Panc1 (cell line): ENCODE measurements around the gene GABRR1. TPM values are rescaled to one million over a fixed set of nuclear protein-coding genes. Genes with fewer than 3 reads are reported as not detected.

Experiments used
- ATAC-seq: fragments of 200-7000 bp; cut with Tn5 transposase; 2 replicates; pipeline ENCODE4 v1.9.1; 2020; ENCODE audit warnings: mild to moderate bottlenecking, moderate library complexity
- BruUV-seq: library from RNA; stranded (reverse); fragments of 400-500 nt; replicated peaks from 2 replicates; lab custom pipeline; 2021; lab: Mats Ljungman, UMichigan
- CTCF ChIA-PET: fragments of 300-600 bp; sonication (Branson Sonifier 250); formaldehyde crosslinking; loops from one replicate; lab custom pipeline; 2022; ENCODE audit warnings: antibody characterized with exemption; lab: Charles Lee
- POLR2A ChIA-PET: fragments of 300-600 bp; sonication (Branson Sonifier 250); formaldehyde crosslinking; loops from one replicate; lab custom pipeline; 2022; ENCODE audit warnings: antibody characterized with exemption; lab: Charles Lee
- DNase-seq: peaks from one replicate; pipeline ENCODE4 v3.0.0-alpha.2; 2010; ENCODE audit warnings: low read depth, low spot score
- H3K27ac ChIP-seq: 2 replicates; pipeline ENCODE4 v1.5.1; 2011; ENCODE audit warnings: mild to moderate bottlenecking, low read length, inconsistent platforms
- H3K27me3 ChIP-seq: fragments of 200-500 bp; sonication (Bioruptor generic); 2 replicates; pipeline ENCODE4 v1.6.0; 2014; ENCODE audit warnings: low read length, inconsistent platforms; ENCODE audit not compliant: control insufficient read depth, insufficient read depth
- H3K36me3 ChIP-seq: fragments of 200-500 bp; sonication (Bioruptor generic); 2 replicates; pipeline ENCODE4 v1.5.1; 2014; ENCODE audit warnings: inconsistent platforms, mild to moderate bottlenecking, low read length, moderate library complexity; ENCODE audit not compliant: control insufficient read depth, insufficient read depth
- H3K4me1 ChIP-seq: 2 replicates; pipeline ENCODE4 v1.5.1; 2011; ENCODE audit warnings: inconsistent platforms, mild to moderate bottlenecking, low read length, moderate library complexity; ENCODE audit not compliant: control insufficient read depth, insufficient read depth
- H3K4me3 ChIP-seq, 2 experiments: 2 replicates each; pipeline ENCODE4 v1.5.1; 2011 to 2012; ENCODE audit warnings: low read depth in 2 of 2, low read length in 2 of 2, mild to moderate bottlenecking in 2 of 2, inconsistent platforms in 1 of 2, moderate library complexity in 1 of 2
- H3K9me3 ChIP-seq: fragments of 200-500 bp; sonication (Bioruptor generic); 2 replicates; pipeline ENCODE4 v1.5.1; 2014; ENCODE audit warnings: low read depth, mild to moderate bottlenecking, inconsistent platforms, low read length, moderate library complexity; ENCODE audit not compliant: control insufficient read depth, insufficient read depth
- CTCF ChIP-seq: fragments of 450-650 bp; IDR thresholded peaks from 2 replicates; pipeline ENCODE4 v1.5.1; 2017; ENCODE audit warnings: mild to moderate bottlenecking
- POLR2AphosphoS5 ChIP-seq: IDR thresholded peaks from 2 replicates; pipeline ENCODE4 v1.6.1; 2012; ENCODE audit warnings: mild to moderate bottlenecking, low read depth, low read length, moderate library complexity
- REST ChIP-seq, 2 experiments: IDR thresholded peaks; 2 replicates each; pipeline ENCODE4 v1.6.1; 2011 to 2012; ENCODE audit warnings: low read depth in 2 of 2, control low read depth in 1 of 2, low read length in 1 of 2, mild to moderate bottlenecking in 1 of 2, moderate library complexity in 1 of 2; ENCODE audit not compliant: insufficient read depth in 1 of 2
- SIN3A ChIP-seq: IDR thresholded peaks from 2 replicates; pipeline ENCODE4 v1.6.1; 2012; ENCODE audit warnings: low read depth, mild to moderate bottlenecking, low read length, moderate library complexity, borderline replicate concordance; ENCODE audit not compliant: insufficient read depth
- TCF7L2 ChIP-seq: IDR thresholded peaks from 2 replicates; pipeline ENCODE4 v1.6.1; 2011; ENCODE audit warnings: mild to moderate bottlenecking, low read depth, low read length, inconsistent platforms
- in situ Hi-C: cut with HindIII; loops from 2 replicates; pipeline ENCODE4 v1.10.0; 2016; ENCODE audit warnings: low sequenced_read_pairs, low pct_unique_long_range_greater_than_20kb
- intact Hi-C: fragments of 100-400 bp; cut with micrococcal nuclease; formaldehyde crosslinking; loops from one replicate; pipeline ENCODE4 v1.10.0; 2022; ENCODE audit not compliant: unreplicated experiment
- total RNA-seq: library from RNA; stranded (reverse); gene quantifications from one replicate; pipeline ENCODE4 v1.2.1, GENCODE V29; 2021; ENCODE audit not compliant: unreplicated experiment

The GABRR1 gene
- total RNA-seq, 1 experiment from 2014 or later, result not detected

GRCh38 chr6:89252907-89253306 is 35.7 kb upstream of the GABRR1 start:
- CTCF ChIA-PET, result interaction anchor here (0.6 kb wide), 1 partner anchor 61 kb away, joined by 4 read pairs; no protein-coding TSS in a partner anchor
- intact Hi-C loops (no loop called here), in situ Hi-C loops (no loop called here)
- no peaks in the 10 kb centered on the region for H3K27me3 ChIP-seq
- H3K36me3 ChIP-seq, result no peaks in the 10 kb centered on the region
- TF ChIP-seq POLR2AphosphoS5, result no peak
- no peak for TF ChIP-seq CTCF
- TF ChIP-seq REST (IDR thresholded peaks at IDR 0.05; ENCODE audit: insufficient read depth in 1 of 2, low read depth in 2 of 2, low read length in 1 of 2), result no peak
- TF ChIP-seq SIN3A, result no peak
- TF ChIP-seq TCF7L2, result no peak
- POLR2A ChIA-PET, result no interaction called here
- H3K27ac ChIP-seq, result no peak overlapping the region
- no peak for ATAC-seq
- BruUV-seq, result no TSS peak
- no peaks in the 10 kb centered on the region for H3K4me1 ChIP-seq
- no peak overlapping the region for H3K4me3 ChIP-seq
- H3K9me3 ChIP-seq, result no peaks in the 10 kb centered on the region
- DNase-seq, result no peak

DNA sequence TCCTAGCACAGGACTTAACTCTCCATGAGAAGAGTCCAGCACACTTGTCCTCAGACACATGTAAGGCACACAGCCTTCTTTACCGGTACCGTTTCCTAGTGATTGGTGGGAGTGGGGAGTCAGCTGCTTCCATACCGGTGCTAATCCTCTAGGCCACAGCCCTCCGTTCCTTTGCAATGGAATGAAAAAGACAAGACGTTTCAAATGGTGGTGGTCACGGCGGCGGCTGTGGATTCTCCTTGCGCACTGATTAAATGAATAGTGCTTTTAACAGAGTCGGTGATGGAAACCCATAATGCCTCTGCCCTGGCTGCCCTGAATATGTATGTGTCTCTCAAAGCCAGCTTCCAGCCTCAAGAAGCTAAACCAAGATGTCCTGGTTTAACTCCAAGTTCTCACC is 34.8 kb upstream of the GABRR1 start:
- intact Hi-C loops, result no loop called here
- in situ Hi-C loops, result no loop called here
- Histone ChIP-seq H3K36me3 (no peaks in the 10 kb centered on the region), H3K4me1 (no peaks in the 10 kb centered on the region), H3K27me3 (no peaks in the 10 kb centered on the region), H3K4me3 (no peak overlapping the region), H3K27ac (no peak overlapping the region), H3K9me3 (no peaks in the 10 kb centered on the region)
- ChIA-PET POLR2A (no interaction called here), CTCF (no interaction called here)
- no peak for DNase-seq
- ATAC-seq, result no peak
- no TSS peak for BruUV-seq
- TF ChIP-seq POLR2AphosphoS5 (no peak), TCF7L2 (no peak), CTCF (no peak), REST (IDR thresholded peaks at IDR 0.05; ENCODE audit: insufficient read depth in 1 of 2, low read depth in 2 of 2, low read length in 1 of 2) (no peak), SIN3A (no peak)
